ENCODE data around the gene NRL.

NRL gene

GRCh38 chr14:24093207-24093900 is 21.4 kb downstream of the NRL start:
- Histone ChIP-seq H4K20me1 (ENCODE audit: insufficient read depth, low read length) (no peaks in the 10 kb centered on the region), H3K36me3 (replicated peaks; ENCODE audit: insufficient read depth, low read length) (no peaks in the 10 kb centered on the region), H3K9me2 (replicated peaks; ENCODE audit: insufficient read depth, low read length) (no peaks in the 10 kb centered on the region), H3K4me2 (ENCODE audit: low read depth, low read length) (peak overlapping the region; percentile 76; the same call in 1 of the 2 replicates), H3K27ac (ENCODE audit: low read length) (no peak overlapping the region), H3K4me3 (ENCODE audit: low read length) (0 out of 2 replicates have a peak overlapping the region, but pooled peaks have one; percentile 62), H3K9ac (ENCODE audit: low read length) (no peak overlapping the region), H3K9me3 (replicated peaks; ENCODE audit: insufficient read depth, low read length) (no peaks in the 10 kb centered on the region), H3F3A (ENCODE audit: insufficient read depth, low read length) (no peaks in the 10 kb centered on the region), H3K79me2 (ENCODE audit: low read length) (peaks cover 5% of the 10 kb centered on the region; the same call in 1 of the 2 replicates), H3K27me3 (replicated peaks; ENCODE audit: insufficient read depth, low read length) (no peaks in the 10 kb centered on the region), H2AFZ (ENCODE audit: low read length) (no peak overlapping the region), H3K4me1 (ENCODE audit: low read length) (no peaks in the 10 kb centered on the region)
- DNase-seq, result no peak
- TF ChIP-seq EZH2phosphoT487 (IDR thresholded peaks at IDR 0.05; ENCODE audit: low read length) (no peak), EZH2 (optimal IDR thresholded peaks at IDR 0.05; ENCODE audit: low read depth, low read length) (no peak), CTCF (IDR thresholded peaks at IDR 0.05; ENCODE audit: low read length) (no peak)

GRCh38 chr14:24092505-24093206 is 22.1 kb downstream of the NRL start:
- TF ChIP-seq EZH2 (optimal IDR thresholded peaks at IDR 0.05; ENCODE audit: low read depth, low read length) (no peak), EZH2phosphoT487 (IDR thresholded peaks at IDR 0.05; ENCODE audit: low read length) (no peak), CTCF (IDR thresholded peaks at IDR 0.05; ENCODE audit: low read length) (no peak)
- no peak for DNase-seq
- H3K27ac ChIP-seq (ENCODE audit: low read length), result no peak overlapping the region
- H4K20me1 ChIP-seq (ENCODE audit: insufficient read depth, low read length), result no peaks in the 10 kb centered on the region
- no peaks in the 10 kb centered on the region for H3F3A ChIP-seq (ENCODE audit: insufficient read depth, low read length)
- H3K27me3 ChIP-seq (replicated peaks; ENCODE audit: insufficient read depth, low read length), result no peaks in the 10 kb centered on the region
- H3K9me2 ChIP-seq (replicated peaks; ENCODE audit: insufficient read depth, low read length), result no peaks in the 10 kb centered on the region
- H3K9me3 ChIP-seq (replicated peaks; ENCODE audit: insufficient read depth, low read length), result no peaks in the 10 kb centered on the region
- H3K36me3 ChIP-seq (replicated peaks; ENCODE audit: insufficient read depth, low read length), result no peaks in the 10 kb centered on the region
- no peak overlapping the region for H3K9ac ChIP-seq (ENCODE audit: low read length)
- no peak overlapping the region for H3K4me3 ChIP-seq (ENCODE audit: low read length)
- H2AFZ ChIP-seq (ENCODE audit: low read length), result no peak overlapping the region
- no peaks in the 10 kb centered on the region for H3K4me1 ChIP-seq (ENCODE audit: low read length)
- H3K79me2 ChIP-seq (ENCODE audit: low read length), result peaks cover 5% of the 10 kb centered on the region; the same call in 1 of the 2 replicates
- H3K4me2 ChIP-seq (ENCODE audit: low read depth, low read length), result no peak overlapping the region

- no peaks in the 10 kb centered on the region for H3K27me3 ChIP-seq (replicated peaks; ENCODE audit: insufficient read depth, low read length)
- H3K36me3 ChIP-seq (replicated peaks; ENCODE audit: insufficient read depth, low read length), result no peaks in the 10 kb centered on the region
- DNase-seq, result no peak
- TF ChIP-seq EZH2 (optimal IDR thresholded peaks at IDR 0.05; ENCODE audit: low read depth, low read length) (no peak), EZH2phosphoT487 (IDR thresholded peaks at IDR 0.05; ENCODE audit: low read length) (no peak), CTCF (IDR thresholded peaks at IDR 0.05; ENCODE audit: low read length) (no peak)
- peaks cover 5% of the 10 kb centered on the region; the same call in 1 of the 2 replicates for H3K79me2 ChIP-seq (ENCODE audit: low read length)
- no peaks in the 10 kb centered on the region for H4K20me1 ChIP-seq (ENCODE audit: insufficient read depth, low read length)
- no peak overlapping the region for H3K9ac ChIP-seq (ENCODE audit: low read length)
- H3K4me2 ChIP-seq (ENCODE audit: low read depth, low read length), result no peak overlapping the region
- H2AFZ ChIP-seq (ENCODE audit: low read length), result no peak overlapping the region
- no peaks in the 10 kb centered on the region for H3K9me2 ChIP-seq (replicated peaks; ENCODE audit: insufficient read depth, low read length)
- H3K9me3 ChIP-seq (replicated peaks; ENCODE audit: insufficient read depth, low read length), result no peaks in the 10 kb centered on the region
- H3K27ac ChIP-seq (ENCODE audit: low read length), result no peak overlapping the region
- no peak overlapping the region for H3K4me3 ChIP-seq (ENCODE audit: low read length)
- no peaks in the 10 kb centered on the region for H3F3A ChIP-seq (ENCODE audit: insufficient read depth, low read length)
- no peaks in the 10 kb centered on the region for H3K4me1 ChIP-seq (ENCODE audit: low read length)
Observed at GRCh38 chr14:24092110-24092504, 22.6 kb downstream of the NRL start.

Data from MM.1S (cell line).